Stimulated activated naive CD8-positive, alpha-beta T cell treated with anti-CD3 and anti-CD28 coated beads, Interleukin-15, Interleukin-2, amounts not matched to agents 100 U/mL and 50 U/mL, for 24 hours (primary cell): ENCODE data around the gene TIMM44.

ENCODE experiments used
- ATAC-seq: fragments of 150-1000 bp; cut with Tn5 transposase; one replicate; pipeline ENCODE4 v1.10.0; 2021
- DNase-seq: peaks from one replicate; pipeline ENCODE4 v3.0.0; 2021

Gene TIMM44

DNA sequence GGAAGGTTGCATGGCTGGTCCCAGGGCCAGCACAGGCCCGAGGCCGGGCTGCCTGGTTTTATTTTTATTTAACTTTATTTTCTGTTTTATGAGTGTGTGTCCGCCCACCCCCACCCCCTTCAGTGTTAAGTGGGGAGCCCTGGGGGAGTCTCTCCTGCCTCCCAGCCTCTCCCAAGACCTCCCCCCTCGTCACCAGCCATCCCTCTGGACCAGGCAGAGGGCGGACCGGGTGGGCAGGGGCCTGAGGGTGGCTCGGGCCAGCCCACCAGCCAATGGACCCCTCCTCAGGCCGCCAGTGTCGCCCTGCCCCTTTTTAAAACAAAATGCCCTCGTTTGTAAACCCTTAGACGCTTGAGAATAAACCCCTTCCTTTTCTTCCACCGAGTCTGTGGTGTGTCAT, 29.4 kb downstream of the TIMM44 start:
- no peak for DNase-seq
- no peak for ATAC-seq

DNA sequence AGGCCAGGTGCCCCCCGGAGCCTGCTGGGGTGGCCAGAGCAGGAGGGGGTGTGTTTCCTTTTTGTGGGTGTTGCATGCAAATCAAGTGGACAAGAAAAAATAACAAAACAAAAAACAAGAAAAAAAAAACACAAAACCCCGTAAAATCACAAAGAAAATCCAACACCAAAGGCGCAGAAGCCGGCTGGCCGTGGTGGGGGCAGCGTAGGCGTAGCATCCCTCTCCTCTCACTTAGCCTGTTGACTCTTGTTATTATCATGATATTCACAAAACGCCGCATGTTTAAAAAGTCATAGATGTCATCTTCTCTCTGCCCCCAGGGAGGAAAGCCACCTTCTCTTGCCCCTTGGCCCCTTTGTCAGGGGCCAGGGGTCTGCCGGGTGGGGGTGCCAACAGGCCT, 29.8 kb downstream of the TIMM44 start:
- ATAC-seq (no peak), DNase-seq (no peak)

DNA sequence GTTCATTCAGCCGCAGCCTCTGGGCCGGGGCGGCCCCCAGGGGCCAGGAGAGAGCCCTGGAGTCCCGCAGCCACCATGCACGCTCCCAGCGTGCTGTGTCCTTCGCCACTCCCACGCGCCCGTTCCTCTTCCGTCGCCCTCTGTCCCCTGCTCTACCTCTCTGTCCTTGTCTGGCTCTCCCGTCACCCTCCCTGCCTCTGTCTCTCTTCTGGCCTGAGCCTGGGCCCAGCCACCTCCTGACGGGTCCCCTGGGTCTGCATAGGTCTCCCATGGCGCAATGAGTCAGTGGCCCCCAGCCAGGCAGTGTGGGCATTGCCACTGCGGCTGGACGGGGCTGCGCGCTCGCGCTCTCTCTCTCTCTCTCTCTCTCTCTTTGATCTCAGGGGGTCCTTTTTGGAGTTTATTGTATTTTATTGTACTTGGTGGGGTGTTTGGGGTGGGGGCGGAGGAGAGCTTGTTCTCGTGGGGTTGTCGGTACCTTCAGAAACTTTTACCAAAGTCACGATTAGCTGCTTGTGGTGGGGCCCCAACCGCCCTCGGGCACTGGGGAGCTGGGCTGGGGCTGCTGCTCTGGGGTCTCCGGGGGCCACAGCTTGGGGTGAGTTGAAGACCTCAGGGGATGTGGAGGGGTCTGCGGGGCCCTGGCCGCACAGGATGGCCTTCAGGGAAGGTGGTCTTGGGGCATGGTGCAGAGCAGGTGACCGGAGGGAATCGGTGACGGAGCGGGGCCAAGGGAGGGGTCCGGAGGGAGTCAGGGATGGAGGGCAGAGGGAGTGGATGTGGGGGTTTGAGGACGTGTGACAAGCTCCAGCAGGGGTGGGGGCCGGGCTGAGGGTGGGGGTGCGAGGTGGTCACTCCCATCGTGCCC, 30.5 kb downstream of the TIMM44 start:
- no peak for DNase-seq
- ATAC-seq: no peak

DNA sequence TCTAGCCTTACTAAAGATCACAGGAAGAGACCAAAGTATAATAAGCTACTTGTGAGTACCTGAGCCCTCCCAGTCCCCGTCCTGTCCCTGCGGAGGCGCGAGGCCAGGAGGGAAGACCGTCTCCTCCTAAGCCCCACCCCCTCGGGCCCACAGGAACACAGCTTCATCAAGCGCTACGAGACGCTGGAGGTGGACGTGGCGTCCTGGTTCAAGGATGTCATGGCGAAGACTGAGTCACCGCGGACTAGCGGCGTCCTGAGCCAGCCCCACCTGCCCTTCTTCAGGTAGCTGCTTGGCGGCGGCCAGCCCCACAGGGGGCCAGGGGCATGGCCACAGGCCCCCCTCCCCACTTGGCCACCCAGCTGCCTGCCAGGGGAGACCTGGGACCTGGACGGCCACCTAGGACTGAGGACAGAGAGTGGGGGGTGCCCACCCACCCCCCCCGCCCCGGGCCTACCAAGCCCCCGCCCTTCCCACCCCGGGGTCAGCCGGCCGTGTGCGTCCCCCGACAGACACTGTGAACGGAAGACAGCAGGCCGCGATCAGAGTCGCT, 31.2 kb downstream of the TIMM44 start:
- no peak for ATAC-seq
- no peak for DNase-seq

DNA sequence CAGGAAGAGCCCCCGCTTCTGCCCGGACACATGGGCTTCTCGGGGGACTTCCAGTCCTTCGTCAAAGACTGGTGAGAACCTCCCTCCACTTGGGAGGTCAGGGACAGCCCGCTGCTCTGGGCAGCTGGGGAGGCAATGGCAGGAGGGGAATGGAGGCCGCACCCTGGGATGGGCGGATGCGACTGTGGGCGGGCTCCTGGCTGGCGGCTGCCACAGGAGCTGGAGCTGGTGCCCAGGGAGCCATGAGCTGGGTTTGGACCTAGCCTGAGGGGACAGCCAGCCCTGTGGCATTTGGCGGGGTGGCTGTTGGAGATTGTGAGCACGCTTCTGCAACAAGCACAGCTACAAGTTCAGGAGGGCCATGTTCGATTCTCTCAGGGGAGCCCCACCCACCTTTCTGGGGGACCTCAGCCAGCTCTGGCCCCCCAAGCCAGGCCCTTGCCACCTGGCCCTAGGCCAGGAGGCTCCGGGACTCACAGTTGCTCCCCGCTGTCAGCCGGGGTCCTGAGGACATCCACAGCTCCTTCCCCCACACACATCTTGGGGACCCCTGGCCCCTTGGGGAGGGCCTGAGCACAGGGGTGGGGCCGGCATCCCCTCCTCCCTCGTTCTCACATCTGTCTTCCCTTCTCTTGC, 31.8 kb downstream of the TIMM44 start:
- DNase-seq (no peak), ATAC-seq (no peak)

DNA sequence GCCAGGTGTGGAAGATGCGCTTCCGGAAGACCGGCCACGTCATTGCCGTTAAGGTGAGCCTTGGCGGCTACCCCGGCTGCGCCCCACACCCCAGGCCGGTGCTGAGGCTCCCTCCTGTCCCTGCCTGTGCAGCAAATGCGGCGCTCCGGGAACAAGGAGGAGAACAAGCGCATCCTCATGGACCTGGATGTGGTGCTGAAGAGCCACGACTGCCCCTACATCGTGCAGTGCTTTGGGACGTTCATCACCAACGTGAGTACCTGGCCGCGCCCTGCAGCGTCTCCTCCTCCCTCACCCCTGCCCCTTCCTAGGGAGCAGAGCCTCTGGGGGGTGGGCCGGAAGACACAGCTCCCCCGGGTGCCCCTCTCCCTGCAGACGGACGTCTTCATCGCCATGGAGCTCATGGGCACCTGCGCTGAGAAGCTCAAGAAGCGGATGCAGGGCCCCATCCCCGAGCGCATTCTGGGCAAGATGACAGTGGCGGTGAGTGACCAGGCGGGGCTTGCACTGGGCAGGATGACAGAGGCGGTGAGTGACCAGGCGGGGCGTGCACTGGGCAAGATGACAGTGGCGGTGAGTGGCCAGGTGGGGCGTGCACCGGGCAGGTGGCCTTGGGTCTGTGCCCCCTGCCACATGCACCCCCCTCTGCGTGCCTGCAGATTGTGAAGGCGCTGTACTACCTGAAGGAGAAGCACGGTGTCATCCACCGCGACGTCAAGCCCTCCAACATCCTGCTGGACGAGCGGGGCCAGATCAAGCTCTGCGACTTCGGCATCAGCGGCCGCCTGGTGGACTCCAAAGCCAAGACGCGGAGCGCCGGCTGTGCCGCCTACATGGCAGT, 32.9 kb downstream of the TIMM44 start:
- no peak for ATAC-seq
- no peak for DNase-seq

DNA sequence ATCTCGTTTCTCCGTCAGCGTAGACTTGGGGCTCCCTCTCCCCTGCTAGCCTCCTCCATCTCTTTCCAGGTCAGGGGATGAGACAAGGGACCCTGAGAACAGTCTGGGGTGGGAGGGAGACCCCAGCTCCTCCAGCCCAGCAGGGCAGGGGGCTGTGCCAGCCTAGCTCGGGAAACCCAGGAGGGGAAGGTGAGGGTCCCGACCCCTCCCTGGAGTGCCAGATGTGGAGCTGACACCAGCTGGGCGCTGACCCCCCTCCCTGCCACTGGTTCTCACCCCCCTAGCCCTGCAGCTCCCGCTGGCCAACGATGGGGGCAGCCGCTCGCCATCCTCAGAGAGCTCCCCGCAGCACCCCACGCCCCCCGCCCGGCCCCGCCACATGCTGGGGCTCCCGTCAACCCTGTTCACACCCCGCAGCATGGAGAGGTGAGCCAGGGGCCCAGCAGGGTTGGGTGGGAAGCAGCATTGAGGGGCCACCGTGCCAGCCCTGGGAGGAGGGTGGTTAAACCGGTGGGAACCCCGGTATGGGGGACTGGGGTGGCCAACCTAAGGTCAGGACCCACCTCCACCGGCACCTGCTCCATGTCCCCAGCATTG, 33.9 kb downstream of the TIMM44 start:
- ATAC-seq: no peak
- no peak for DNase-seq

DNA sequence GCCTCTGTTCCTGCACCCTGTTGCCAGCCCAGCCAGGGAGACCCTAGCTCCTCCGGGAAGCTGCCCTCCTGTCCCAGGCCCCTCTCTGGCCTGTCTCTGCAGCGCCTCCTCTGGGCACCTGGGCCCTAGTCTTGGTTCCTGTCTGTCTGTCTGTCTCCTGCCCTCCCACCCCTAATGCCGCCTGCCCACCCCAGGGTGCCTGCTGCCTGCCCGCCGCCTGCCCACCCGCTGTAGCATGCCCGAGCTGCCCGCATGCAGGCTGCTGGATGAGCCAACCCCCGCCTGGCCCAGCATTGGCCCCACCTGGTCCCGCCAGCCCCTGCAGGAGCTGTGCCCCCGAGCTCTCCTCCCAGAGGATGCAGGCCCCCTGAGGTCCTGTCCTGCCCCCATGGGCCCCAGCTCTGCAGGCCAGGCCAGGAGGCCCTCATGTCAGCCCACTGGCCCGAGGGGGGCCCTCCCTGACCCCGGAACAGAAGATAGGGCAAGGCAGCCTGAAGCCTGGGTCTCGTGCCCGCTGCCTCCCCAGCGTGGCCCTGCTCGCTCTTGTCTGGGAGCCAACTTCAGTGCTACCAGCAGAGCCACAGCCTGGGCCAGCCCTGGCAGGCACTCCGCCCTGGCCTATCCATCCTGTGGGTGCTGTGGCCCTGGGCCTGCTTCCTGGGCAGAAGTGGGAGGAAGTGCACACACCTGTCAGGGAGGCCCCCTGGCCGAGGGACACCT, 34.6 kb downstream of the TIMM44 start:
- DNase-seq: no peak

DNA sequence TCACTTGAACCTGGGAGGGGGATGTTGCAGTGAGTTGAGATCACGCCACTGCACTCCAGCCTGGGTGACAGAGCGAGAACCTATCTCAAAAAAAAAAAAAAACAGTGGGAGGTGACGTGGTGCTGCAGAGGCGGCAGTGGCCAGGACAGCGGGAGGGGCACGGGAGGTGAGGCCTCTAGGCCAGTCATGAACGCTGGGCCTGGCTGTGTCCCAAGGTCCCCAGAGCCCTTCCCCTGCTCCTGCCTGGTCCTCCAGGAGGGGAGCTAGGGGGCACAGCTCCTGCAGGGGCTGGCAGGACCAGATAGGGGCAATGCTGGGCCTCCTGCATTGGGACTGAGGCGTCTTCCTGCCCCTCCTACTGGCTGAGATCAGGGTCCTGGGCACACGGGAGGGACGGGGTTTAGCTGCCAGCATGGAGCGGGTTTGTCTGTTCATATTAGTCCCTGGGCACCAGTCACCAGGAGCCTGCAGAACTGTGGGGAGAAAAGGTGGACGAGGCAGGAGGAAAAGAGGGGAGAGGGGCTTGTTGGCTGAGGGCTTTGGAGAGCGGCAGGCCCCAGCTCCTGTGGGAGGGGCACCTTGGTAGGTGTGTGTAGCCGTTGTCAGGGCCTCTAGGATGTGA, 35.3 kb downstream of the TIMM44 start:
- no peak for DNase-seq
- no peak for ATAC-seq

More for the DNA sequence above, 34.6 kb downstream of the TIMM44 start:
- no peak for ATAC-seq

DNA sequence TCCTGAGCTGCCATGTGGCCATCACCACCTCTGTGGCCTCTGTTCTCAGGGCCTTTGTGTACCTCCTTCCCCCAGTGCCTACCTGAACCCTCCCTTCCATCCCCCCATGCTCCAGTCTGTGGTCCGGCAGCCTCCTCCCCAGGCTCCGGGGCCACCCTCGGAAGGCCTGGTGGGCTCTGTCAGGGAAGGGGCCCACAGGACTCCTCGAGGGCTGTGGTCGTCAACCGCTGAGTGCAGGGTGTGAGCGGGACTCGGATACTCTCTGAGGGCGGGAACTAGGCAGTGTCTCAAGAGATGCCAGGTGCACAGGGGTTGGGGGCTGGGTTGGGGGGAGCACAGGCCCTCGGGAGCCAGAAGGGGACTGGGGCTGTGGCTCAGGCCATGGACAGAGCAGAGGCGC, 35.9 kb downstream of the TIMM44 start:
- DNase-seq (no peak), ATAC-seq (no peak)

DNA sequence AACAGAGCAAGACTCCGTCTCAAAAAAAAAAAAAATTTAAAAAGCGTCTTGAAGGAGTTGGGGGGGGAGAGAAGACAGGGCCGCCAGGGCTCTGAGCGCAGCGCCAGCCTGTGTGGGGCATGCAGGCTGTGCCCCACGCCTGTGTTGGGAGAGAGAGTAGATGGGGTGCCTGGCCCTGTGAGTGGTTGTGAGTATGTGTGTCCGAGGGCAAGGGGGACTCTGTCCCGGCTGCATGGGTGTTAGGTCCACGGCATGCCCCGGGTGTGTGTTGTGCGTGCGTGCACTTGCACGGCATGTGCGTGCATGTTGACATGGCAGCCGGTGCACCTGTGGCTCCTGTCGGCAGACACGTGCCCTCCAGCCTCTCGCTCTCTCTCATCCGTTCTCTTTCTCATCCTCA, 36.3 kb downstream of the TIMM44 start:
- ATAC-seq (no peak), DNase-seq (no peak)

DNA sequence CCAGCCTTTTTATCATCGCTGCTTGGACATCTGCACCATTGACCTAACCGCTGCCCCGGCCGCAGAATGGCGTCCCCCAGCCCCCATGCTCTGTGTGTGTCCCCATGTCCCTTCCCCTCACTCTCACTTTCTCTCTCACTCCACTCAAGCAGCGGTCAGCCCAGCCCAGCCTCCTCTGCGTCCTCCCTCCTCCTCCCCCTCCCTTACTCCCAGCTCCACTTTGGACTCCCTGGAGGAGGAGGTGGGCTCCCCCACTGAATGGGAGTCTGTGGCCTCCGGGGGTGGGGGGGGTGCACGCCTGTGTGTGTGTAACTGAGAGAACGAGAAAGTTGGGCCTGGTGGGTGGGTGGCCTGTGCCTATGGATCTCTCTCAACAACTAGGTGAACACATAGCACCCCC, 37.6 kb downstream of the TIMM44 start:
- DNase-seq: no peak

DNA sequence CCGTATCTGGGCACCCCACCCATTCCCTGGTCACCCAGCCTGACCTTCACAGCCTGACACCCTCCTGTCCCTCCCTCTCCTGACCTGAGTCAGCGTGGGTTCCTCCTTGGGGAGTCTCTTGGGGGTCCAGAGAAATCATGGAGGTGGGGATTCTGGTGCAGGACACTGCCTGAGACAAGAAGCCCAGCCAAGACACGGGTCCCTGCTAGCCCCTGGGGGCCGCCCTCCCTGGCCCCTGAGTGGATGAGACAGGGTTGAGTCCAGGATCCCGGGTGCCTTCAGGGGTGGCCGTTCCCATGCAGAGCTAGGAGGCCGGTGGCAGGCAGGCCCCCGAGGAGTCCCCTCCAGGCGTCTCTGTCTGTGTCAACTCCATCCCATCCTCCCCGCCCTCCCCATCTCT, 38.2 kb downstream of the TIMM44 start:
- ATAC-seq: no peak
- DNase-seq: no peak

More for the DNA sequence above, 37.6 kb downstream of the TIMM44 start:
- no peak for ATAC-seq

DNA sequence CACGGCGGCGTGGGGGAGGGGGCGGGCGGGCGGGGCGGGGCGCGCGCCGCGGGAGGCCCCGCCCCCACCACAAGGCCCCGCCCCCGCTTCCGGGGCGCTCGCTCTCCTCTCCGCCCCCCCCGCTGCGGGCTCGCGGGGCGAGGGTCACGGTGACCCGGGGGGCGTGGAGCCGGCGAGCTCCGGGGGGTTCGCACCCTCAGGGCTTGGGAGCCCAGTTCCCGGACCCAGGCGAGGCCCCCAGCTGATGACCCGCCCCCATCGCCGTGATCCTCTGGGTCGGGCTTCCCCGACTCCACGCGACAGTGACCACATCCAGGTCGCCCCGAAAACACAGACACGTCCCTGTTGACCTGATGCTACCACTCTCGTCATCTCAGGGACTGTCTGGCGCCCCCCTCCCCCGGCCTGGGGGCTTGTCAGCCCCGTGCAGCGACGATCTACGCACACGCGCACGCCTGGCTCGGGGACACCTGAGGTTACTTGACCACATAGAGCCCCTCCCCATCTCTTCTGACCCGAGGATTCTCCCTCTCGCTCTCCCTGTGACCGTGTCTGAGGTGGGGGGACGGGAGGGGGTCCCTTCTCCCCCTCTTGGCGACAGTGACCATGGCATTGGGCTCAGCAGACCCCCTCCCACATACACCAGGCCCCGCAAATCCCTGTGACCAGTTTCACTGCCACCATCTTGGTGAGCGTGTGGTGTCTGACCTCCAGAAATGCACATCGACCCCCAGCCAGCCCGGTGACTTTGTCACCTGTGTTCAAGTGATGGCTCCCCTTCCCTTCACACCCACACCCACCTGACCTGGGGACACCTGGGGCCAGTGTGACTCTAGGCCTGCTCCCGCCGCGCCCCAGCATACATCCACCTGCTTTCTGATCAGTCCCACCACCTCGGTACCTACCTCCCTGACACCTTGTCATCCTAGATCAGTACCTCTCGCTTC, 39.1 kb downstream of the TIMM44 start:
- DNase-seq: peak; percentile 70
- ATAC-seq: peak; percentile 48

DNA sequence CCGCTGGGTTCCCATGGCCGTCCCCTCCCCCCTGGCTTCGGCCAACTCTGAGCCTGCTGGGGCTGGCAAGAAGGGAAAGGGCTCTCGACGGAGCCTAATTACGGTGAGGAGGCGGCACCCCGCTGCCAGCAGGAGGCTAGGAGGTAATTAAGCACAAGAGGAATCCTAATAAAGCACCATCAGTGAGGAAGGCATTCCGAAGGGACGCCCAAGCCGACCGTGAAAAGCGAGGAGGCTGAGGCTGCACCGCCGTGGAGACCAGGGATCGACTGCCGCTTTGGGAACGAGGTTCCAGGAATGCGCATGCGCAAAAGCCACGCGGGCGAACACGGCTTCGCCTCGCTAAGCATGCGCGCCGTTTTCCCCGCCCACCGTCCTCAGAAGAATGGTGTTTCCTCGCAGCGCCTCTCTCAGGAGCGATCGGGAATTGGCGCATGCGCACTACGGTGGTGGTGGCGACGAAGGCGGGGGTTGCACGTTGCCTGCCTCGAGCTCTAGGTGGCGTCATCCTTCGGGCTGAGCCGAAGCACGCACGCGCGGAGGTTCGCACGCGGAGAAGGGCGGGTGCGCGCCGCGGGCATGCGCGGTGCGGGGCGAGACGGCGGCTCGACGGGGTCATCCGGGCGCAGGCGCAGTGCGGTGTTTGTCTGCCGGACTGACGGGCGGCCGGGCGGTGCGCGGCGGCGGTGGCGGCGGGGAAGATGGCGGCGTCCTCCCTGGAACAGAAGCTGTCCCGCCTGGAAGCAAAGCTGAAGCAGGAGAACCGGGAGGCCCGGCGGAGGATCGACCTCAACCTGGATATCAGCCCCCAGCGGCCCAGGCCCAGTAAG, 40.0 kb downstream of the TIMM44 start, which contains the start of gene MAP2K7:
TSS of gene MAP2K7 (plus strand) at position 634 of the 830 bp plus-strand sequence. CDS start at position 702, 68 bp downstream.
- DNase-seq (peak; percentile 100), ATAC-seq (peak; percentile 81)

DNA sequence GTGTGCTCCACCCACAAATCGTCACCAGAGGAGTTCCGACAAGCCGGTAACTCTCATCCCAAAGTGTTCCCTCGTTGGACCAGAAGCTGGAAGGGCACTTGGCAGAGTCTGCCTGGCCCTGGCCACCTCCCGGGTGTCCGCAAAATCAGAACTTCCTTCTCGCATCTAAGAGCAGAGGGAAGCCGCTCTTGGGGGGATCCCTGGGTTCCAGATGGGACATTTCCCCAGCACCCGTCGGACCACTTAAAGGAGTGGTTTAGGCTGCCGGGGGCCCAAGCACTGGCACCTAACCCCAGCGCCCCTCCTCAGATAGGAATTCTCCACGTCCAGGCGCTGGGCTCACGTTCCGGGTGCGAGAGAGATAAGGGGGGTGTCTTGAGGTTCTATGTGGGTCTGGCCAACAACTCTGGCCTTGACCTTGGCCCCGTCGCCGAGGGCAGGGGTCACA, 40.6 kb downstream of the TIMM44 start:
- ATAC-seq (no peak), DNase-seq (no peak)

DNA sequence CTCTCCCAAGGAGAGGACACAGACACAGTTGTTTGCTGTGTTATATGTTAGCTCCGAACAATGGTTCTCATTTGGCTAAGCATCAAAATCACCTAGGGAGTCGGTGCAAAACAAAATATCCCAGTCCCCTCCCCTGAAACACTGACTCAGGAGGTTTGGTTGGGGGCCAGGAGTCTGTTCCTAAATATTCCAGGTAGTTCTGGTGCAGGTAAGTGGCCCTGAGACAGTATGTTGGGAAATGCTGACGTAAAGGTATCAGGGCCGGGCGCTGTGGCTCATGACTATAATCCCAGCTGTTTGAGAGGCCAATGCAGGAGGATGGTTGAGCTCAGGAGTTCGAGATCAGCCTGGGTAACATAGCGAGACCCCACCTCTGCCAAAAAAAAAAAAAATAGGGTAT, 42.1 kb downstream of the TIMM44 start:
- DNase-seq (no peak), ATAC-seq (no peak)

DNA sequence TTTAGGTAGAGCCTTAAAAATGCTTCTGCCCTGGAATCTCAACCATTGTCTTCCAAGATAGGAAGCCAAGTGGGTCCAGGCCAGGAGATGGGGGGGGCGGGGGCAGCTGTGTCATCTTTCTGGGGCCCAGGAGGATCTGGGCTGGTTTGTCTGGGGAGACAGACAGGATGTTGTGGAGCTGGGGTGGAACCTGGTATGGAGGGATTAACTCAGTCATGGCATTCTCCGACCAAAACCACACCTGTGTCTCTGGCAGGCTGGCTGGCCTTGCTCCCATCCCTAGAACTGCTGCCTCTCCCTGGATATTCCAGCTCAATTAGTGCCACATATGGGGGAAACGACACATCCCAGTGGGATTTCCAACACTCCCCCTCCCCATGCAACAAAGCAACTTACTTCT, 42.5 kb downstream of the TIMM44 start:
- DNase-seq: no peak

More for the DNA sequence above, 42.5 kb downstream of the TIMM44 start:
- ATAC-seq: no peak
